Measurements from ENCODE around the gene FRMPD4. TPM values are rescaled to one million over a fixed set of nuclear protein-coding genes. Genes with fewer than 3 reads are reported as not detected.

FRMPD4 gene
- total RNA-seq, 2 experiments from 2014 or later = not detected

DNA sequence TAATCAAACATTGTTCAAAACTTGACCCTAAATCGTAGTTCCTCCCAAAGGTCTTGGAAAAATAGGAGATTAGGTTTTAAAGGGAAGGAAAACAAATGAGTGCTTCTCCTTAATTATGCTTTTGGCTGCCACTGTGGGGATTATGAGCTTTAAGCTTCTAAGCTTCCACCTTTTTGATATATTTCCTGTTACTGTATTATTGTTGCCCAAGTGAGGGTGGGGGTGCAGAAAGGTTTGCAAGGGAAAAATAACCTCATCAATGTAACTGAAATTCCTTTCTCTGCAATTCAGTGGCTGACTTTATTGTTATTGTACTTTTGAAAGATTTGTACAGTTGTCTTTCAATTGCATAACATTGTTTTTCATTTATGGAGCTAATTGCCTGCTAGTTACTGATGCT lies 285.1 kb downstream of the FRMPD4 start:
- Mint-ChIP-seq H3K9me3 (no peaks in the 10 kb centered on the region), H3K36me3 (ENCODE audit: low read depth) (no peaks in the 10 kb centered on the region), H3K27me3 (no peaks in the 10 kb centered on the region), H3K4me1 (ENCODE audit: low read depth) (no peaks in the 10 kb centered on the region), H3K27ac (no peak overlapping the region), H3K4me3 (no peak overlapping the region)
- POLR2A ChIA-PET = no interaction called here
- ATAC-seq = no peak
- intact Hi-C loops (cut with micrococcal nuclease) = no loop called here
- no peak for DNase-seq
- TF ChIP-seq, protein P1, sequence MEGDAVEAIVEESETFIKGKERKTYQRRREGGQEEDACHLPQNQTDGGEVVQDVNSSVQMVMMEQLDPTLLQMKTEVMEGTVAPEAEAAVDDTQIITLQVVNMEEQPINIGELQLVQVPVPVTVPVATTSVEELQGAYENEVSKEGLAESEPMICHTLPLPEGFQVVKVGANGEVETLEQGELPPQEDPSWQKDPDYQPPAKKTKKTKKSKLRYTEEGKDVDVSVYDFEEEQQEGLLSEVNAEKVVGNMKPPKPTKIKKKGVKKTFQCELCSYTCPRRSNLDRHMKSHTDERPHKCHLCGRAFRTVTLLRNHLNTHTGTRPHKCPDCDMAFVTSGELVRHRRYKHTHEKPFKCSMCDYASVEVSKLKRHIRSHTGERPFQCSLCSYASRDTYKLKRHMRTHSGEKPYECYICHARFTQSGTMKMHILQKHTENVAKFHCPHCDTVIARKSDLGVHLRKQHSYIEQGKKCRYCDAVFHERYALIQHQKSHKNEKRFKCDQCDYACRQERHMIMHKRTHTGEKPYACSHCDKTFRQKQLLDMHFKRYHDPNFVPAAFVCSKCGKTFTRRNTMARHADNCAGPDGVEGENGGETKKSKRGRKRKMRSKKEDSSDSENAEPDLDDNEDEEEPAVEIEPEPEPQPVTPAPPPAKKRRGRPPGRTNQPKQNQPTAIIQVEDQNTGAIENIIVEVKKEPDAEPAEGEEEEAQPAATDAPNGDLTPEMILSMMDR (IDR thresholded peaks at IDR 0.05) = no peak
- CTCF ChIA-PET = no interaction called here

- TF ChIP-seq, protein P1 (IDR thresholded peaks at IDR 0.05) = no peak
- no peaks in the 10 kb centered on the region for H3K9me3 Mint-ChIP-seq
- no peak overlapping the region for H3K4me3 Mint-ChIP-seq
- ChIA-PET CTCF (interaction anchor here (0.6 kb wide), 1 partner anchor 111 kb away, joined by 3 read pairs; no protein-coding TSS in a partner anchor), POLR2A (no interaction called here)
- H3K36me3 Mint-ChIP-seq (ENCODE audit: low read depth) = no peaks in the 10 kb centered on the region
- no peak overlapping the region for H3K27ac Mint-ChIP-seq
- no peaks in the 10 kb centered on the region for H3K4me1 Mint-ChIP-seq (ENCODE audit: low read depth)
- intact Hi-C loops (cut with micrococcal nuclease) = no loop called here
- H3K27me3 Mint-ChIP-seq = no peaks in the 10 kb centered on the region
- DNase-seq (no peak), ATAC-seq (no peak)
Measured at GRCh38 chrX:12425496-12425895, 287.2 kb downstream of the FRMPD4 start.

GRCh38 chrX:12426420-12426819 lies 288.1 kb downstream of the FRMPD4 start:
- no peaks in the 10 kb centered on the region for H3K36me3 Mint-ChIP-seq (ENCODE audit: low read depth)
- CTCF ChIA-PET = no interaction called here
- no peak overlapping the region for H3K4me3 Mint-ChIP-seq
- ATAC-seq (no peak), DNase-seq (no peak)
- no peaks in the 10 kb centered on the region for H3K27me3 Mint-ChIP-seq
- H3K4me1 Mint-ChIP-seq (ENCODE audit: low read depth) = no peaks in the 10 kb centered on the region
- H3K27ac Mint-ChIP-seq = no peak overlapping the region
- POLR2A ChIA-PET = no interaction called here
- intact Hi-C loops (cut with micrococcal nuclease) = no loop called here
- H3K9me3 Mint-ChIP-seq = no peaks in the 10 kb centered on the region
- TF ChIP-seq, protein P1 (IDR thresholded peaks at IDR 0.05) = no peak

GRCh38 chrX:12434493-12434892 lies 296.2 kb downstream of the FRMPD4 start:
- no peak overlapping the region for H3K27ac Mint-ChIP-seq
- no peaks in the 10 kb centered on the region for H3K4me1 Mint-ChIP-seq (ENCODE audit: low read depth)
- H3K9me3 Mint-ChIP-seq = no peaks in the 10 kb centered on the region
- no peaks in the 10 kb centered on the region for H3K36me3 Mint-ChIP-seq (ENCODE audit: low read depth)
- DNase-seq = no peak
- no peak overlapping the region for H3K4me3 Mint-ChIP-seq
- ChIA-PET POLR2A (no interaction called here), CTCF (no interaction called here)
- ATAC-seq = no peak
- TF ChIP-seq, protein P1 (IDR thresholded peaks at IDR 0.05) = no peak
- intact Hi-C loops (cut with micrococcal nuclease) = no loop called here
- H3K27me3 Mint-ChIP-seq = no peaks in the 10 kb centered on the region

GRCh38 chrX:12439416-12439815 lies 301.1 kb downstream of the FRMPD4 start:
- ChIA-PET CTCF (no interaction called here), POLR2A (interaction anchor here (0.7 kb wide), 1 partner anchor 10 kb away, joined by 3 read pairs; no protein-coding TSS in a partner anchor)
- ATAC-seq (no peak), DNase-seq (no peak)
- H3K4me3 Mint-ChIP-seq = no peak overlapping the region
- H3K4me1 Mint-ChIP-seq (ENCODE audit: low read depth) = no peaks in the 10 kb centered on the region
- no peaks in the 10 kb centered on the region for H3K27me3 Mint-ChIP-seq
- intact Hi-C loops (cut with micrococcal nuclease) = no loop called here
- TF ChIP-seq, protein P1 (IDR thresholded peaks at IDR 0.05) = no peak
- no peaks in the 10 kb centered on the region for H3K9me3 Mint-ChIP-seq
- no peaks in the 10 kb centered on the region for H3K36me3 Mint-ChIP-seq (ENCODE audit: low read depth)
- no peak overlapping the region for H3K27ac Mint-ChIP-seq

All from activated CD8-positive, alpha-beta T cell treated with anti-CD3 and anti-CD28 coated beads for 36 hours (primary cell).